HepG2 (cell line): ENCODE results near the gene SIGLEC15. TPM values are rescaled to one million over a fixed set of nuclear protein-coding genes. Genes with fewer than 3 reads are reported as not detected.

Experiments
- ATAC-seq: fragments of 200-7000 bp; cut with Tn5 transposase; 3 replicates; pipeline ENCODE4 v1.9.1; 2020; ENCODE audit warnings: mild to moderate bottlenecking, moderate library complexity
- BruUV-seq: library from RNA; stranded (reverse); fragments of 400-500 nt; replicated peaks from 2 replicates; lab custom pipeline; 2021; lab: Mats Ljungman, UMichigan
- CTCF ChIA-PET: fragments of 300-600 bp; formaldehyde crosslinking; extraction: SDS; loops from one replicate; lab custom pipeline; 2021; ENCODE audit warnings: low total read pairs, inconsistent platforms, low intra/inter-chr PET ratio; lab: Yijun Ruan, JAX
- POLR2A ChIA-PET: fragments of 350-600 bp; sonication (Branson Sonifier 250); formaldehyde crosslinking; loops from one replicate; lab custom pipeline; 2020; ENCODE audit warnings: antibody characterized with exemption, inconsistent platforms; lab: Yijun Ruan, JAX
- DNase-seq: peaks from one replicate; pipeline ENCODE4 v3.0.0-alpha.2; 2015; ENCODE audit warnings: low spot score
- FAIRE-seq: peaks from 3 replicates; lab custom pipeline; 2011; peaks lifted over from hg19 to GRCh38; lab: Jason Lieb, UNC
- H2AFZ ChIP-seq: one replicate; pipeline ENCODE4 v1.6.1; 2011; ENCODE audit warnings: low read length, inconsistent platforms
- H3K27ac ChIP-seq: fragments of 300-600 bp; 3 replicates; pipeline ENCODE4 v1.8.0; 2011; ENCODE audit warnings: mixed run types, mild to moderate bottlenecking, mixed read lengths, low read length, inconsistent platforms; ENCODE audit not compliant: insufficient read depth; ENCODE audit errors: extremely low read length
- H3K27me3 ChIP-seq, 2 experiments: fragments of 200-600 bp in 1 of 2; 2 replicates in 1 of 2; 3 replicates in 1 of 2; pipeline versions ENCODE4 v1.6.0 to v1.8.0; 2011; ENCODE audit warnings: low read length in 2 of 2, mild to moderate bottlenecking in 2 of 2, moderate library complexity in 2 of 2, inconsistent platforms in 1 of 2; ENCODE audit not compliant: insufficient read depth in 2 of 2, control insufficient read depth in 1 of 2
- H3K36me3 ChIP-seq, 2 experiments: fragments of 200-600 bp in 1 of 2; replicated peaks in 1 of 2; 2 replicates in 1 of 2; 3 replicates in 1 of 2; pipeline versions ENCODE4 v1.5.1 to v1.8.0; 2011; ENCODE audit warnings: low read length in 2 of 2, inconsistent platforms in 1 of 2; ENCODE audit not compliant: insufficient read depth in 2 of 2, control insufficient read depth in 1 of 2
- H3K4me1 ChIP-seq: 2 replicates; pipeline ENCODE4 v1.5.1; 2012; ENCODE audit warnings: low read length, inconsistent platforms; ENCODE audit not compliant: insufficient read depth
- H3K4me2 ChIP-seq: 2 replicates; pipeline ENCODE4 v1.6.0; 2011; ENCODE audit warnings: low read depth, low read length, inconsistent platforms
- H3K4me3 ChIP-seq, 3 experiments: fragments of 200-600 bp in 1 of 3; sonication (generic), shearing (Covaris generic) in 1 of 3; replicated peaks in 1 of 3; 2 replicates each; pipeline ENCODE4 v1.5.1; 2011 to 2016; ENCODE audit warnings: low read length in 3 of 3, inconsistent platforms in 2 of 3, low read depth in 2 of 3, mild to moderate bottlenecking in 2 of 3, control low read depth in 1 of 3, mixed read lengths in 1 of 3; ENCODE audit not compliant: insufficient read depth in 1 of 3
- H3K79me2 ChIP-seq: one replicate; pipeline ENCODE4 v1.6.1; 2011; ENCODE audit warnings: low read length, inconsistent platforms; ENCODE audit not compliant: insufficient read depth
- H3K9ac ChIP-seq: 2 replicates; pipeline ENCODE4 v1.6.0; 2011; ENCODE audit warnings: mild to moderate bottlenecking, low read depth, low read length, inconsistent platforms; ENCODE audit not compliant: insufficient read depth
- H3K9me3 ChIP-seq: 2 replicates; pipeline ENCODE4 v1.5.1; 2012; ENCODE audit warnings: mild to moderate bottlenecking, low read length
- H4K20me1 ChIP-seq: 2 replicates; pipeline ENCODE4 v1.6.0; 2011; ENCODE audit warnings: inconsistent platforms, mild to moderate bottlenecking, low read length, moderate library complexity; ENCODE audit not compliant: insufficient read depth
- CREM ChIP-seq, 2 experiments: sonication (generic) in 1 of 2; formaldehyde crosslinking in 1 of 2; IDR thresholded peaks; 2 replicates each; pipeline versions ENCODE4 v1.4.0 to v1.6.1; 2016 to 2020; ENCODE audit warnings: antibody characterized with exemption in 1 of 2, mild to moderate bottlenecking in 1 of 2, missing genetic modification reagents in 1 of 2
- DNMT1 ChIP-seq: sonication (generic); formaldehyde crosslinking; IDR thresholded peaks from 2 replicates; pipeline ENCODE4 v1.5.1; 2020; ENCODE audit warnings: mild to moderate bottlenecking, missing genetic modification reagents
- E2F5 ChIP-seq: sonication (generic); formaldehyde crosslinking; conservative IDR thresholded peaks from 2 replicates; pipeline ENCODE4 v1.4.0; 2020; ENCODE audit warnings: missing genetic modification reagents
- HHEX ChIP-seq: IDR thresholded peaks from 2 replicates; pipeline ENCODE4 v1.6.1; 2016; ENCODE audit warnings: control low read depth
- HNF1A ChIP-seq, 2 experiments: sonication (generic) in 1 of 2; formaldehyde crosslinking in 1 of 2; IDR thresholded peaks; 2 replicates each; pipeline versions ENCODE4 v1.4.0 to v1.6.1; 2016 to 2020; ENCODE audit warnings: borderline replicate concordance in 1 of 2, low read depth in 1 of 2, mild to moderate bottlenecking in 1 of 2, missing genetic modification reagents in 1 of 2
- HNRNPLL ChIP-seq: fragments of 200-400 bp; formaldehyde crosslinking; IDR thresholded peaks from 2 replicates; pipeline ENCODE4 v1.6.1; 2017; ENCODE audit warnings: mild to moderate bottlenecking, low read depth, low read length; ENCODE audit not compliant: poor library complexity, severe bottlenecking
- KDM5A ChIP-seq: fragments of 200-600 bp; sonication (generic); IDR thresholded peaks from 2 replicates; pipeline ENCODE4 v1.7.0; 2018; ENCODE audit warnings: antibody characterized with exemption, mild to moderate bottlenecking, low read length, borderline replicate concordance
- MBNL3 ChIP-seq: fragments of 250-450 bp; sonication (Bioruptor Pico); conservative IDR thresholded peaks from 2 replicates; pipeline ENCODE4 v1.8.0; 2022; ENCODE audit warnings: mild to moderate bottlenecking, inconsistent platforms
- MLXIP ChIP-seq: sonication (generic); formaldehyde crosslinking; IDR thresholded peaks from 2 replicates; pipeline ENCODE4 v1.9.0; 2021; ENCODE audit warnings: missing genetic modification reagents, borderline replicate concordance
- PITX1 ChIP-seq: sonication (generic); formaldehyde crosslinking; IDR thresholded peaks from 2 replicates; pipeline ENCODE4 v1.5.1; 2020; ENCODE audit warnings: mild to moderate bottlenecking, missing genetic modification reagents
- ZNF362 ChIP-seq: sonication (generic); formaldehyde crosslinking; IDR thresholded peaks from 2 replicates; pipeline ENCODE4 v1.4.0; 2020; ENCODE audit warnings: missing genetic modification reagents, mild to moderate bottlenecking, borderline replicate concordance
- ZNF552 ChIP-seq: sonication (generic); formaldehyde crosslinking; IDR thresholded peaks from 2 replicates; pipeline ENCODE4 v1.9.0; 2022; ENCODE audit warnings: missing genetic modification reagents, mild to moderate bottlenecking, borderline replicate concordance
- ZNF772 ChIP-seq: sonication (generic); formaldehyde crosslinking; IDR thresholded peaks from 2 replicates; pipeline ENCODE4 v1.5.0; 2020; ENCODE audit warnings: mild to moderate bottlenecking, missing genetic modification reagents
- WGBS: methylation state at CpG from one replicate; pipeline ENCODE4 v1.1.6; 2017; ENCODE audit warnings: low lambda C conversion rate; 5-methylcytosine and 5-hydroxymethylcytosine counted together
- in situ Hi-C: cut with HindIII; loops from 2 replicates; pipeline ENCODE4 v1.10.0; 2017; ENCODE audit warnings: low pct_unique_long_range_greater_than_20kb; ENCODE audit not compliant: extremely low pct_ligation_motif_present
- intact Hi-C: fragments of 100-400 bp; cut with micrococcal nuclease; formaldehyde crosslinking; loops from one replicate; pipeline ENCODE4 v1.10.0; 2022; ENCODE audit not compliant: unreplicated experiment
- polyA plus RNA-seq, 8 experiments: library from polyadenylated mRNA; depleted of rRNA in 3 of 8; stranded (reverse) in 7 of 8; unstranded in 1 of 8; fragments of >200 nt; fragmentation: Illumina TruSeq in 4 of 8; extraction: Trizol in 4 of 8; gene quantifications; 2 replicates each; pipeline versions ENCODE4 v1.2.1 to v1.2.3, GENCODE V29; 2011 to 2016; ENCODE audit warnings: low read depth in 4 of 8, missing spikeins in 1 of 8, mixed read lengths in 1 of 8; ENCODE audit not compliant: insufficient read depth in 1 of 8
- total RNA-seq, 5 experiments: library from RNA; depleted of rRNA; stranded (reverse); fragments of >200 nt; fragmentation: Illumina TruSeq; extraction: Trizol; gene quantifications; 2 replicates each; pipeline ENCODE4 v1.2.3, GENCODE V29; 2016; ENCODE audit warnings: low read depth in 1 of 5

SIGLEC15 gene
- total and polyA plus RNA-seq, 2 of the 13 experiments (the other 11 are each of a cell fraction or from before 2014, with no cell fraction given), result not detected

- BruUV-seq, result no TSS peak
- Histone ChIP-seq H4K20me1 (no peaks in the 10 kb centered on the region), H3K9ac (no peak overlapping the region), H3K4me3 (no peak overlapping the region), H3K36me3 (no peaks in the 10 kb centered on the region), H3K27ac (no peak overlapping the region), H3K4me2 (no peak overlapping the region), H3K4me1 (peaks cover 22% of the 10 kb centered on the region), H2AFZ (no peak overlapping the region), H3K9me3 (no peaks in the 10 kb centered on the region), H3K27me3 (peaks cover 1 to 3% of the 10 kb centered on the region in 2 experiments; a peak in 2 of 5 replicates), H3K79me2 (no peaks in the 10 kb centered on the region)
- TF ChIP-seq CREM (IDR thresholded peaks at IDR 0.05), result no peak
- TF ChIP-seq CREM (CRISPR knock-in tag; IDR thresholded peaks at IDR 0.05), result no peak
- TF ChIP-seq MLXIP (CRISPR knock-in tag), result no peak
- TF ChIP-seq HNRNPLL, result no peak
- no peak for TF ChIP-seq MBNL3 (CRISPR knock-in tag)
- no peak for TF ChIP-seq HNF1A (IDR thresholded peaks at IDR 0.05; ENCODE audit: low read depth)
- TF ChIP-seq HNF1A (CRISPR knock-in tag; IDR thresholded peaks at IDR 0.05; ENCODE audit: borderline replicate concordance), result no peak
- TF ChIP-seq PITX1, result no peak
- no peak for TF ChIP-seq HHEX (CRISPR knock-in tag)
- no peak for TF ChIP-seq ZNF552 (CRISPR knock-in tag)
- no peak for TF ChIP-seq ZNF362 (CRISPR knock-in tag)
- no peak for TF ChIP-seq E2F5
- TF ChIP-seq KDM5A, result no peak
- no peak for TF ChIP-seq ZNF772 (CRISPR knock-in tag)
- no peak for TF ChIP-seq DNMT1 (CRISPR knock-in tag)
- POLR2A ChIA-PET, result no interaction called here
- CTCF ChIA-PET, result no interaction called here
- intact Hi-C loops (loop anchor here (5.0 kb wide), 1 partner anchor 116 kb away; the partner anchor contains the start of gene SLC14A1), in situ Hi-C loops (loop anchor here (5.0 to 10.0 kb wide), 2 partner anchors 71 to 174 kb away; no protein-coding TSS in a partner anchor)
- no peak for DNase-seq
- 76% methylated on average over 13 of the region's 53 CpGs for WGBS
- no peak for FAIRE-seq
- ATAC-seq, result no peak
Observed at GRCh38 chr18:45838302-45839070, 13.0 kb downstream of the SIGLEC15 start.
